Measurements from ENCODE around the gene ANO3.

GRCh38 chr11:26443617-26444016 lies 111.7 kb downstream of the ANO3 start:
- TF ChIP-seq GATA3 (IDR thresholded peaks at IDR 0.05; ENCODE audit: low read depth, low read length) = no peak
- TF ChIP-seq GATA2 (IDR thresholded peaks at IDR 0.05; ENCODE audit: low read depth, low read length) = no peak
